Caco-2 (cell line): Measurements from ENCODE around the gene RAB3A. TPM values are rescaled to one million over a fixed set of nuclear protein-coding genes. Genes with fewer than 3 reads are reported as not detected.

Source experiments
- BruUV-seq: library from RNA; stranded (reverse); fragments of 400-500 nt; replicated peaks from 2 replicates; lab custom pipeline; 2021; lab: Mats Ljungman, UMichigan
- CTCF ChIA-PET: fragments of 300-600 bp; sonication (Branson Sonifier 250); formaldehyde crosslinking; loops from one replicate; lab custom pipeline; 2022; ENCODE audit warnings: antibody characterized with exemption; lab: Charles Lee
- POLR2A ChIA-PET: fragments of 300-600 bp; sonication (Branson Sonifier 250); formaldehyde crosslinking; loops from one replicate; lab custom pipeline; 2022; ENCODE audit warnings: antibody characterized with exemption; lab: Charles Lee
- DNase-seq, 2 experiments: peaks; one replicate each; pipeline versions ENCODE4 v3.0.0 to v3.0.0-alpha.2; 2020 to 2022
- H3K27me3 ChIP-seq: replicated peaks from 2 replicates; pipeline ENCODE4 v1.6.0; 2011; ENCODE audit warnings: low read length; ENCODE audit not compliant: control insufficient read depth, insufficient read depth
- H3K36me3 ChIP-seq: 2 replicates; pipeline ENCODE4 v1.5.1; 2011; ENCODE audit warnings: low read length; ENCODE audit not compliant: control insufficient read depth, insufficient read depth
- H3K4me1 ChIP-seq: fragments of 250-450 bp; sonication (Bioruptor Pico); 2 replicates; pipeline ENCODE4 v1.5.1; 2020; ENCODE audit warnings: mild to moderate bottlenecking
- H3K4me3 ChIP-seq: 2 replicates; pipeline ENCODE4 v1.5.1; 2011; ENCODE audit warnings: low read depth, mild to moderate bottlenecking, control low read depth, low read length
- H3K9me3 ChIP-seq: fragments of 250-450 bp; sonication (Bioruptor Pico); 2 replicates; pipeline ENCODE4 v1.5.1; 2020; ENCODE audit warnings: mild to moderate bottlenecking, moderate library complexity
- H3K27ac Mint-ChIP-seq: one replicate; pipeline ENCODE4 v1.8.0; 2022; ENCODE audit warnings: mixed read lengths; ENCODE audit not compliant: unreplicated experiment
- H3K27me3 Mint-ChIP-seq: one replicate; pipeline ENCODE4 v1.8.0; 2022; ENCODE audit warnings: mixed read lengths; ENCODE audit not compliant: insufficient read depth, unreplicated experiment
- H3K36me3 Mint-ChIP-seq: one replicate; pipeline ENCODE4 v1.8.0; 2022; ENCODE audit warnings: mild to moderate bottlenecking, mixed read lengths; ENCODE audit not compliant: insufficient read depth, unreplicated experiment
- H3K4me1 Mint-ChIP-seq: one replicate; pipeline ENCODE4 v1.8.0; 2022; ENCODE audit warnings: low read depth, mixed read lengths; ENCODE audit not compliant: unreplicated experiment
- H3K4me3 Mint-ChIP-seq: one replicate; pipeline ENCODE4 v1.8.0; 2022; ENCODE audit warnings: mild to moderate bottlenecking, moderate library complexity, mixed read lengths; ENCODE audit not compliant: unreplicated experiment
- H3K9me3 Mint-ChIP-seq: one replicate; pipeline ENCODE4 v1.8.0; 2022; ENCODE audit warnings: mixed read lengths; ENCODE audit not compliant: unreplicated experiment
- intact Hi-C: fragments of 100-400 bp; cut with micrococcal nuclease; formaldehyde crosslinking; loops from one replicate; pipeline ENCODE4 v1.10.0; 2022; ENCODE audit not compliant: unreplicated experiment
- total RNA-seq: library from RNA; stranded (reverse); gene quantifications from 2 replicates; pipeline ENCODE4 v1.2.3, GENCODE V29; 2022
- TF ChIP-seq, protein P1 (sequence below), 2 experiments: fragments of 200-600 bp in 1 of 2; IDR thresholded peaks; 1 replicate in 1 of 2; 2 replicates in 1 of 2; pipeline versions ENCODE4 v1.5.1 to v1.8.0; 2011 to 2022; ENCODE audit warnings: antibody characterized with exemption in 1 of 2, control low read depth in 1 of 2, inconsistent platforms in 1 of 2, low read depth in 1 of 2, low read length in 1 of 2, mild to moderate bottlenecking in 1 of 2, moderate library complexity in 1 of 2; ENCODE audit not compliant: insufficient read depth in 1 of 2, severe bottlenecking in 1 of 2, unreplicated experiment in 1 of 2

Gene RAB3A
- total RNA-seq, 1 experiment from 2014 or later: 2.3 TPM

DNA sequence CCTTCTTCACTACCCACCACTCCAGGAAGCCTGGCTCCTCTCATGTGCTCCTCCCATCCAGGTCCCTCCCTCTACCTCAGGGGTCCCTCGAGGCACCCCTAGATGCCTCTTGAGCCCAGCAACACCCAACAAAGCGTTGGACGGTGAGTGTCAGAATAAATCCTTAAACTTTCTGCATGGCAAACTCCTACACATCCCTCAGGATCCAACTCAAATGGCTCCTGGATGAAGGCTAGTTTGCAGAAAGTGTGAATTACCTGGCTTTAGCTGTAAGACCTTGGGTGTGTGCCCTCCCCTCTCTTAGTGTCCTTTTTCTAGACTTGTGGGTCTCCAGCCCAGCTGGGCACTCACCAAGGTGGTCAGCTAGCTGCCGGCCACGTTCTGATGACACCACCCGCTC lies 5.5 kb downstream of the RAB3A start:
- ChIA-PET CTCF (no interaction called here), POLR2A (no interaction called here)
- peak overlapping the region; percentile 39 for H3K27ac Mint-ChIP-seq
- peaks cover 5% of the 10 kb centered on the region for H3K36me3 Mint-ChIP-seq
- H3K9me3 Mint-ChIP-seq: no peaks in the 10 kb centered on the region
- no TSS peak for BruUV-seq
- no peaks in the 10 kb centered on the region for H3K9me3 ChIP-seq
- intact Hi-C loops: no loop called here
- H3K36me3 ChIP-seq: no peaks in the 10 kb centered on the region; the same call in 1 of the 2 replicates
- no peaks in the 10 kb centered on the region for H3K27me3 ChIP-seq
- TF ChIP-seq, protein P1, sequence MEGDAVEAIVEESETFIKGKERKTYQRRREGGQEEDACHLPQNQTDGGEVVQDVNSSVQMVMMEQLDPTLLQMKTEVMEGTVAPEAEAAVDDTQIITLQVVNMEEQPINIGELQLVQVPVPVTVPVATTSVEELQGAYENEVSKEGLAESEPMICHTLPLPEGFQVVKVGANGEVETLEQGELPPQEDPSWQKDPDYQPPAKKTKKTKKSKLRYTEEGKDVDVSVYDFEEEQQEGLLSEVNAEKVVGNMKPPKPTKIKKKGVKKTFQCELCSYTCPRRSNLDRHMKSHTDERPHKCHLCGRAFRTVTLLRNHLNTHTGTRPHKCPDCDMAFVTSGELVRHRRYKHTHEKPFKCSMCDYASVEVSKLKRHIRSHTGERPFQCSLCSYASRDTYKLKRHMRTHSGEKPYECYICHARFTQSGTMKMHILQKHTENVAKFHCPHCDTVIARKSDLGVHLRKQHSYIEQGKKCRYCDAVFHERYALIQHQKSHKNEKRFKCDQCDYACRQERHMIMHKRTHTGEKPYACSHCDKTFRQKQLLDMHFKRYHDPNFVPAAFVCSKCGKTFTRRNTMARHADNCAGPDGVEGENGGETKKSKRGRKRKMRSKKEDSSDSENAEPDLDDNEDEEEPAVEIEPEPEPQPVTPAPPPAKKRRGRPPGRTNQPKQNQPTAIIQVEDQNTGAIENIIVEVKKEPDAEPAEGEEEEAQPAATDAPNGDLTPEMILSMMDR (IDR thresholded peaks at IDR 0.05; ENCODE audit: insufficient read depth in 1 of 2, low read depth in 1 of 2, low read length in 1 of 2, severe bottlenecking in 1 of 2, unreplicated experiment in 1 of 2): no peak
- no peak for DNase-seq
- H3K4me3 ChIP-seq: no peak overlapping the region
- no peak overlapping the region for H3K4me3 Mint-ChIP-seq
- H3K27me3 Mint-ChIP-seq: no peaks in the 10 kb centered on the region
- H3K4me1 Mint-ChIP-seq: no peaks in the 10 kb centered on the region
- H3K4me1 ChIP-seq: peaks cover 4% of the 10 kb centered on the region; the same call in 1 of the 2 replicates

DNA sequence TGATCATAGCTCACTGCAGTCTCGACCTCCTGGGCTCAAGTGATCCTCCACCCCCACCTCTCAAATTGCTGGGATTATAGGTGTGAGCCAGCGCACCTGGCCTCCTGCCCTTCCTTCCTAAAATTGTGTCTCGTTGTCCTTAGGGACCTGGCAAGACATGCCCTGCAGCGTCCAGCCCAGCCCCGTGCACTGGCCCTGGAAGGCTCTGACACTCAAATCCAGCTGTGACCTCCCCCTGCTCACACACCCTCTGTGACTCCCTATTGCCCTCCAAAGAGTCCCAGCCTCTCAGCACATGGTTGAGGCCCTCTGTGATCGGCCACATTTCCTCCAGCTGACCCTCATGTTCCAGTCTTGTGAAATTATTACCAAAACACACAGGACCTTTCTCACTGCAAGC lies 5.9 kb downstream of the RAB3A start:
- CTCF ChIA-PET: no interaction called here

GRCh38 chr19:18197306-18197705 lies 6.5 kb downstream of the RAB3A start:
- no peaks in the 10 kb centered on the region for H3K9me3 Mint-ChIP-seq
- no peak overlapping the region for H3K27ac Mint-ChIP-seq
- ChIA-PET POLR2A (no interaction called here), CTCF (no interaction called here)
- no peaks in the 10 kb centered on the region for H3K27me3 Mint-ChIP-seq
- Histone ChIP-seq H3K27me3 (no peaks in the 10 kb centered on the region), H3K4me3 (no peak overlapping the region), H3K9me3 (no peaks in the 10 kb centered on the region), H3K4me1 (peaks cover 4% of the 10 kb centered on the region; the same call in 1 of the 2 replicates), H3K36me3 (no peaks in the 10 kb centered on the region; the same call in 1 of the 2 replicates)
- BruUV-seq: no TSS peak
- H3K4me1 Mint-ChIP-seq: no peaks in the 10 kb centered on the region
- H3K4me3 Mint-ChIP-seq: no peak overlapping the region
- DNase-seq: no peak
- intact Hi-C loops: no loop called here
- H3K36me3 Mint-ChIP-seq: peaks cover 15% of the 10 kb centered on the region
- TF ChIP-seq, protein P1 (IDR thresholded peaks at IDR 0.05; ENCODE audit: insufficient read depth in 1 of 2, low read depth in 1 of 2, low read length in 1 of 2, severe bottlenecking in 1 of 2, unreplicated experiment in 1 of 2): no peak

More for the DNA sequence above, 5.9 kb downstream of the RAB3A start:
- intact Hi-C loops: no loop called here
- Mint-ChIP-seq H3K27ac (peak overlapping the region; percentile 39), H3K4me3 (no peak overlapping the region), H3K36me3 (peaks cover 8% of the 10 kb centered on the region), H3K27me3 (no peaks in the 10 kb centered on the region), H3K9me3 (no peaks in the 10 kb centered on the region), H3K4me1 (no peaks in the 10 kb centered on the region)
- POLR2A ChIA-PET: no interaction called here
- H3K4me1 ChIP-seq: peaks cover 4% of the 10 kb centered on the region; the same call in 1 of the 2 replicates
- H3K9me3 ChIP-seq: no peaks in the 10 kb centered on the region
- no peaks in the 10 kb centered on the region for H3K27me3 ChIP-seq
- no peak for DNase-seq
- TF ChIP-seq, protein P1 (IDR thresholded peaks at IDR 0.05; ENCODE audit: insufficient read depth in 1 of 2, low read depth in 1 of 2, low read length in 1 of 2, severe bottlenecking in 1 of 2, unreplicated experiment in 1 of 2): no peak
- H3K36me3 ChIP-seq: no peaks in the 10 kb centered on the region; the same call in 1 of the 2 replicates
- BruUV-seq: no TSS peak
- H3K4me3 ChIP-seq: no peak overlapping the region
